AG10803 (cell line): ENCODE results near the gene LDLRAD2.

Experiments
- DNase-seq: peaks from one replicate; pipeline ENCODE4 v3.0.0; 2010; ENCODE audit warnings: low read depth
- H3K4me3 ChIP-seq: 2 replicates; pipeline ENCODE4 v1.5.1; 2011; ENCODE audit warnings: mild to moderate bottlenecking, low read length, control low read depth
- CTCF ChIP-seq: conservative IDR thresholded peaks from 2 replicates; pipeline ENCODE4 v1.5.1; 2011; ENCODE audit warnings: mild to moderate bottlenecking, low read length, control low read depth, inconsistent platforms

The LDLRAD2 gene

GRCh38 chr1:21873174-21873573, 61.1 kb downstream of the LDLRAD2 start:
- TF ChIP-seq CTCF: no peak
- H3K4me3 ChIP-seq: no peak overlapping the region
- no peak for DNase-seq

GRCh38 chr1:21873761-21874160, 61.7 kb downstream of the LDLRAD2 start:
- no peak overlapping the region for H3K4me3 ChIP-seq
- no peak for DNase-seq
- TF ChIP-seq CTCF: no peak

GRCh38 chr1:21874328-21874727, 62.3 kb downstream of the LDLRAD2 start:
- no peak for DNase-seq
- H3K4me3 ChIP-seq: no peak overlapping the region
- TF ChIP-seq CTCF: no peak
